Measurements from ENCODE around the gene BPIFB6. TPM values are rescaled to one million over a fixed set of nuclear protein-coding genes. Genes with fewer than 3 reads are reported as not detected.

The BPIFB6 gene
- total RNA-seq, 3 donors from 2014 or later: not detected

- H3K9me3 ChIP-seq: no peaks in the 10 kb centered on the region
- intact Hi-C loops (cut with DNase I, micrococcal nuclease): no loop called here
- no peak for ATAC-seq
- H3K36me3 ChIP-seq (ENCODE audit: low read depth): no peaks in the 10 kb centered on the region
- no peak overlapping the region for H3K4me3 ChIP-seq
- H3K4me1 ChIP-seq (ENCODE audit: low read depth): no peaks in the 10 kb centered on the region
- no peak for TF ChIP-seq CTCF (IDR thresholded peaks at IDR 0.05)
- DNase-seq: peak in 1 of 3 donors; percentile 9
These were observed 46.7 kb upstream of the BPIFB6 start for GRCh38 chr20:32984631-32985354.

DNA sequence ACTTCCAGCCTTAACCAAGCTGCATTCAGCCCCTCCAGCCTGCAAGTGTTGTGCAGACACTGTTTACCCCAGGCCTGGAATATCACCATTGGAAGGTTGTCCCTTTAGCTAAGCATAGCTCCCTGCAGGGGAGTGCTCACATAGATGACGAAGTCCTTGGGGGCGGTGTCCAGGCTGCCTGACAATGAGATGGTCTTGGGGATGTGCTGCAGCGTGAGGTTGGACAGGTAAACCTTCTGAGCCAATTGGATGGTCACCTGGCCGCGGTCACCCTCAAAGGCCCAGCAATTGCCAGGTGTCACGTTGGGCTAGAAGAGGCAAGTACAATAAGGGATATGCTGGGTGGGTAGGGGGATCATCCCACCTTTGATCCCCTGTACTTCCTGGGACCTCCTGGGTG, 45.9 kb upstream of the BPIFB6 start:
- intact Hi-C loops (cut with DNase I, micrococcal nuclease): no loop called here
- Histone ChIP-seq H3K4me1 (ENCODE audit: low read depth) (no peaks in the 10 kb centered on the region), H3K4me3 (no peak overlapping the region), H3K36me3 (ENCODE audit: low read depth) (no peaks in the 10 kb centered on the region), H3K9me3 (no peaks in the 10 kb centered on the region)
- TF ChIP-seq CTCF (IDR thresholded peaks at IDR 0.05): no peak
- no peak for DNase-seq
- ATAC-seq: no peak

DNA sequence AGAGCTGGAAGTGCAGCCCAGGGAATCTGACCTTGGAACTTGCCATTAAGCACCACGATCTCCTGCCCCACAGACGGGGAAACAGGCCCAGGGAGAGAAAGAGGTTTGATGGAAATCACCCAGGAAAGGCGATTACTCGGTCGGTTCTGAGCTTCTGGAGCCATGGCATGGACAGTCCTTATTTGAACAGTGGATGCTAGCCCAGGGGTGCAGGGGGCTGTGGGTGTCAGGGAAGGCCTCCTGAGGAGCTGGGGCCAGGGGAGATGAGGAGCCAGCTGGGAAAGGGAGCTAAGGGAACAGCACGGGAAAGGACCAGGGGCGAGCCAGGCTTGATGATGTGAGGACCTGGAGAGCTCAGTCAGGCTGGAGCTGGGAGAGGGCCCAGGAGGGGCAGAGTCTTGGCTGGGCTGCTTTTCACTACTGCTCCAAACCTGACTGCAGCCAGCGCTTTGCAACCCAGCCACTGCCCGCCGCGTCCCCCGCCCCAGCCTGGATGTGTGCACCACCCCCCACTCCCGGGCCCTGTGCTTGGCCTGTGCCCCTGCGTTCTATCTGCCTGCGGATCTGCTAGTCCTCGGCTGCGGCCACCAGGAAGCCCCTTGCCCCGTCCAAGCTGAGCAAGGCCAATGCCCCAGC, 45.0 kb upstream of the BPIFB6 start:
- Histone ChIP-seq H3K9me3 (no peaks in the 10 kb centered on the region), H3K36me3 (ENCODE audit: low read depth) (no peaks in the 10 kb centered on the region), H3K4me1 (ENCODE audit: low read depth) (no peaks in the 10 kb centered on the region), H3K4me3 (no peak overlapping the region)
- DNase-seq: no peak
- ATAC-seq: no peak
- intact Hi-C loops (cut with DNase I, micrococcal nuclease): no loop called here
- no peak for TF ChIP-seq CTCF (IDR thresholded peaks at IDR 0.05)

- TF ChIP-seq CTCF (IDR thresholded peaks at IDR 0.05): no peak
- H3K36me3 ChIP-seq (ENCODE audit: low read depth): no peaks in the 10 kb centered on the region
- H3K4me1 ChIP-seq (ENCODE audit: low read depth): no peaks in the 10 kb centered on the region
- H3K9me3 ChIP-seq: no peaks in the 10 kb centered on the region
- intact Hi-C loops (cut with DNase I, micrococcal nuclease): no loop called here
- ATAC-seq (no peak), DNase-seq (no peak)
- no peak overlapping the region for H3K4me3 ChIP-seq
These were observed 44.2 kb upstream of the BPIFB6 start for GRCh38 chr20:32987044-32987825.

GRCh38 chr20:32988008-32988407, 43.4 kb upstream of the BPIFB6 start:
- no peak overlapping the region for H3K4me3 ChIP-seq
- no peak for ATAC-seq
- TF ChIP-seq CTCF (IDR thresholded peaks at IDR 0.05): no peak
- intact Hi-C loops (cut with DNase I, micrococcal nuclease): no loop called here
- no peaks in the 10 kb centered on the region for H3K36me3 ChIP-seq (ENCODE audit: low read depth)
- DNase-seq: no peak
- no peaks in the 10 kb centered on the region for H3K9me3 ChIP-seq
- no peaks in the 10 kb centered on the region for H3K4me1 ChIP-seq (ENCODE audit: low read depth)

Measured in mucosa of descending colon (tissue), 3 donors.